ENCODE measurements around the gene PCP2. TPM values are rescaled to one million over a fixed set of nuclear protein-coding genes. Genes with fewer than 3 reads are reported as not detected.

PCP2 gene
- total and polyA plus RNA-seq, 2 of the 13 experiments (the other 11 are each of a cell fraction or from before 2014, with no cell fraction given), result 0.62 TPM; not detected in 1

GRCh38 chr19:7680606-7681339, 47.3 kb upstream of the PCP2 start, which contains the start of gene TRAPPC5 (continued):
- TF ChIP-seq ZNF768 (CRISPR knock-in tag; IDR thresholded peaks at IDR 0.05) (no peak), ZNF891 (CRISPR knock-in tag; IDR thresholded peaks at IDR 0.05) (no peak), SOX13 (IDR thresholded peaks at IDR 0.05) (no peak), SOX13 (CRISPR knock-in tag; conservative IDR thresholded peaks at IDR 0.05 in 1 of 2, IDR thresholded peaks at IDR 0.05 in 1 of 2) (no peak), TSC22D2 (CRISPR knock-in tag; IDR thresholded peaks at IDR 0.05; ENCODE audit: borderline replicate concordance) (no peak), SOX5 (CRISPR knock-in tag; IDR thresholded peaks at IDR 0.05; ENCODE audit: borderline replicate concordance) (no peak; the same call in 1 of the 2 replicates), NCOA5 (CRISPR knock-in tag; IDR thresholded peaks at IDR 0.05) (no peak), KDM5B (CRISPR knock-in tag; IDR thresholded peaks at IDR 0.05; ENCODE audit: borderline replicate concordance) (peak; percentile 71; the same call in 1 of the 2 replicates), U2AF1 (optimal IDR thresholded peaks at IDR 0.05; ENCODE audit: low read depth, low read length) (no peak), ZNF530 (CRISPR knock-in tag; IDR thresholded peaks at IDR 0.05; ENCODE audit: low read depth) (no peak), FOSL1 (CRISPR knock-in tag; IDR thresholded peaks at IDR 0.05; ENCODE audit: borderline replicate concordance) (no peak), CEBPZ (IDR thresholded peaks at IDR 0.05; ENCODE audit: low read length) (no peak), ZBTB14 (CRISPR knock-in tag; IDR thresholded peaks at IDR 0.05) (0 out of 2 replicates have a peak, but pooled peaks have one; percentile 51), ZNF766 (CRISPR knock-in tag; IDR thresholded peaks at IDR 0.05; ENCODE audit: borderline replicate concordance) (peak; percentile 74; the same call in 1 of the 2 replicates), ZFP36L1 (CRISPR knock-in tag; IDR thresholded peaks at IDR 0.05) (no peak), ZNF639 (CRISPR knock-in tag; conservative IDR thresholded peaks at IDR 0.05) (no peak), ELF4 (CRISPR knock-in tag; IDR thresholded peaks at IDR 0.05; ENCODE audit: borderline replicate concordance) (no peak), HOXA3 (CRISPR knock-in tag; IDR thresholded peaks at IDR 0.05) (peak; percentile 83), DBP (CRISPR knock-in tag; IDR thresholded peaks at IDR 0.05; ENCODE audit: not compliant biosample characterization) (no peak), ZNF292 (CRISPR knock-in tag; IDR thresholded peaks at IDR 0.05; ENCODE audit: borderline replicate concordance, low read depth) (no peak), FOXM1 (CRISPR knock-in tag; IDR thresholded peaks at IDR 0.05) (no peak), MAZ (IDR thresholded peaks at IDR 0.05; ENCODE audit: borderline replicate concordance, low read depth, low read length) (peak; percentile 43; the same call in 1 of the 2 replicates), MAZ (CRISPR knock-in tag; IDR thresholded peaks at IDR 0.05; ENCODE audit: low read depth) (peak; percentile 90)
